D721Med (cell line): Measurements from ENCODE around the gene SORCS2.

Experiments
- DNase-seq: peaks from one replicate; pipeline ENCODE4 v3.0.0; 2011; ENCODE audit warnings: low spot score; ENCODE audit not compliant: insufficient read length
- FAIRE-seq: peaks from 2 replicates; lab custom pipeline; 2011; peaks lifted over from hg19 to GRCh38; lab: Jason Lieb, UNC
- CTCF ChIP-seq: IDR thresholded peaks from 2 replicates; pipeline ENCODE4 v1.5.1; 2012; ENCODE audit warnings: mild to moderate bottlenecking, control low read depth; ENCODE audit not compliant: insufficient read depth; ENCODE audit errors: missing control alignments

The SORCS2 gene

GRCh38 chr4:7337196-7338058 is 145.1 kb downstream of the SORCS2 start:
- no peak for TF ChIP-seq CTCF
- no peak for FAIRE-seq
- DNase-seq = no peak

- DNase-seq = no peak
- no peak for FAIRE-seq
- TF ChIP-seq CTCF = no peak
These were observed 145.7 kb downstream of the SORCS2 start for GRCh38 chr4:7338059-7338452.

GRCh38 chr4:7338876-7339623 is 146.7 kb downstream of the SORCS2 start:
- TF ChIP-seq CTCF = no peak
- DNase-seq = no peak
- FAIRE-seq = no peak

- no peak for TF ChIP-seq CTCF
- FAIRE-seq (no peak), DNase-seq (no peak)
These were observed 147.6 kb downstream of the SORCS2 start for GRCh38 chr4:7339751-7340552.

- TF ChIP-seq CTCF = no peak
- DNase-seq (no peak), FAIRE-seq (no peak)
These were observed 148.5 kb downstream of the SORCS2 start for GRCh38 chr4:7340553-7341433.

GRCh38 chr4:7341491-7342222 is 149.3 kb downstream of the SORCS2 start:
- no peak for DNase-seq
- TF ChIP-seq CTCF = no peak
- no peak for FAIRE-seq
